Transverse colon (tissue), 4 donors: Measurements from ENCODE around the gene MRPS31. TPM values are rescaled to one million over a fixed set of nuclear protein-coding genes. Genes with fewer than 3 reads are reported as not detected.

Source experiments
- DNase-seq: peaks from one replicate; pipeline ENCODE4 v3.0.0-alpha.2; 2019
- H3K27ac ChIP-seq, 4 donors: fragments of 200-600 bp; sonication (generic); 2 replicates each; pipeline ENCODE4 v1.5.1; 2016 to 2018; ENCODE audit warnings: inconsistent platforms in 4 of 4
- H3K27me3 ChIP-seq: fragments of 200-600 bp; sonication (generic); 2 replicates; pipeline ENCODE4 v1.5.1; 2017; ENCODE audit warnings: inconsistent platforms
- H3K36me3 ChIP-seq, 4 donors: fragments of 200-600 bp; sonication (generic); 2 replicates each; pipeline ENCODE4 v1.5.1; 2017 to 2019; ENCODE audit warnings: inconsistent platforms in 4 of 4
- H3K4me1 ChIP-seq, 4 donors: fragments of 200-600 bp; sonication (generic); 2 replicates each; pipeline ENCODE4 v1.5.1; 2017 to 2020; ENCODE audit warnings: inconsistent platforms in 4 of 4
- H3K4me3 ChIP-seq, 4 donors: fragments of 200-600 bp; sonication (generic); 1 replicate in 1 of 4; 2 replicates in 3 of 4; pipeline versions ENCODE4 v1.5.1 to v1.6.1; 2017 to 2019; ENCODE audit warnings: inconsistent platforms in 4 of 4
- H3K9me3 ChIP-seq, 2 donors: fragments of 200-600 bp; sonication (generic); 2 replicates each; pipeline ENCODE4 v1.5.1; 2017 to 2019; ENCODE audit warnings: inconsistent platforms in 2 of 2
- CTCF ChIP-seq, 5 experiments: fragments of 200-600 bp in 3 of 5; fragments of 450-650 bp in 2 of 5; sonication (generic) in 3 of 5; IDR thresholded peaks; 1 replicate in 2 of 5; 2 replicates in 3 of 5; pipeline ENCODE4 v1.5.1; 2016 to 2017; ENCODE audit warnings: antibody characterized with exemption in 5 of 5, inconsistent platforms in 3 of 5, mild to moderate bottlenecking in 2 of 5, moderate library complexity in 1 of 5
- EP300 ChIP-seq: sonication (generic); formaldehyde crosslinking; IDR thresholded peaks from one replicate; pipeline ENCODE4 v1.6.1; 2017; ENCODE audit warnings: antibody characterized with exemption, low read depth
- POLR2A ChIP-seq: fragments of 450-650 bp; IDR thresholded peaks from one replicate; pipeline ENCODE4 v1.6.1; 2016; ENCODE audit warnings: antibody characterized with exemption, mild to moderate bottlenecking, moderate library complexity
- POLR2AphosphoS5 ChIP-seq, 3 donors: sonication (generic); formaldehyde crosslinking; IDR thresholded peaks; one replicate each; pipeline ENCODE4 v1.6.1; 2016; ENCODE audit warnings: antibody characterized with exemption in 3 of 3
- WGBS, 2 donors: methylation state at CpG; one replicate each; pipeline ENCODE4 v1.1.5; 2018; ENCODE audit warnings: low coverage in 1 of 2; 5-methylcytosine and 5-hydroxymethylcytosine counted together
- in situ Hi-C, 4 donors: fragments of 200-750 bp; cut with MboI; loops; one replicate each; pipeline versions ENCODE4 v1.15.0 to v1.15.1; 2017; ENCODE audit warnings: low sequenced_read_pairs in 3 of 4, low pct_ligation_motif_present in 1 of 4, low pct_unique_long_range_greater_than_20kb in 1 of 4
- intact Hi-C: fragments of 100-400 bp; cut with DNase I; formaldehyde crosslinking; loops from one replicate; pipeline ENCODE4 v1.15.1; 2023; ENCODE audit warnings: low total_unique reads
- total RNA-seq, 4 donors: library from RNA; depleted of rRNA; stranded (reverse); fragments of >200 nt; gene quantifications; one replicate each; pipeline ENCODE4 v1.1.0, GENCODE V29; 2016

The MRPS31 gene
- total RNA-seq, 4 donors from 2014 or later: 16.1 to 50.2 (median 25.0) TPM

DNA sequence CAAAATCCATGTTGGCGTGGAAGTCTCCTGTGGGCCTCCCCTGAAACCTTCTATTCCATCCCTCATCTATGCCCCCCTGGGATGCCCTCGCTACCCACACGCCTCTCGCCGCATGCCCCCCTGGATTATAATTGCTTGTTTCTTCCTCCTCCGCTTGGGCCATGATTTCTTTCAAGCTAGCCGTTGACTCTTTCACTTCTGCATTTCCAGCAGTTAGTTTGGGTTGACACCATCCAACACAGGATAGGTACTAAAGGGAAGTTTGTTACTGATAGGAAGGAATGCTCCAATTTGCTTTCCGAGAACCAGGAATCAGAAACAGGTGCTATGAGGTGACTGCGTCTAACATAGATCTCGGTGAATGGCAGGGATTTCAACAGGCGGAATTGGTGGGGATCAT is 10.7 kb upstream of the MRPS31 start:
- intact Hi-C loops: no loop called here
- in situ Hi-C loops: loop anchor here in 3 of 4 donors (25.0 kb wide), 3 partner anchors 206 to 456 kb away; partner anchors contain the start of gene WBP4 (in 1 of the 3)
- 86 to 93% methylated on average over 10 to 11 of the region's 11 CpGs for WGBS, 2 donors
- TF ChIP-seq POLR2A: no peak
- TF ChIP-seq EP300: no peak
- TF ChIP-seq POLR2AphosphoS5 (IDR thresholded peaks at IDR 0.05): no peak
- TF ChIP-seq CTCF (IDR thresholded peaks at IDR 0.05): no peak
- no peaks in the 10 kb centered on the region for H3K9me3 ChIP-seq
- no peak for DNase-seq
- H3K27me3 ChIP-seq: no peaks in the 10 kb centered on the region
- H3K36me3 ChIP-seq: no peaks in the 10 kb centered on the region
- no peak overlapping the region for H3K27ac ChIP-seq
- H3K4me3 ChIP-seq: no peak overlapping the region
- peaks cover 0 to 14% (median 0%) of the 10 kb centered on the region in 4 donors for H3K4me1 ChIP-seq

DNA sequence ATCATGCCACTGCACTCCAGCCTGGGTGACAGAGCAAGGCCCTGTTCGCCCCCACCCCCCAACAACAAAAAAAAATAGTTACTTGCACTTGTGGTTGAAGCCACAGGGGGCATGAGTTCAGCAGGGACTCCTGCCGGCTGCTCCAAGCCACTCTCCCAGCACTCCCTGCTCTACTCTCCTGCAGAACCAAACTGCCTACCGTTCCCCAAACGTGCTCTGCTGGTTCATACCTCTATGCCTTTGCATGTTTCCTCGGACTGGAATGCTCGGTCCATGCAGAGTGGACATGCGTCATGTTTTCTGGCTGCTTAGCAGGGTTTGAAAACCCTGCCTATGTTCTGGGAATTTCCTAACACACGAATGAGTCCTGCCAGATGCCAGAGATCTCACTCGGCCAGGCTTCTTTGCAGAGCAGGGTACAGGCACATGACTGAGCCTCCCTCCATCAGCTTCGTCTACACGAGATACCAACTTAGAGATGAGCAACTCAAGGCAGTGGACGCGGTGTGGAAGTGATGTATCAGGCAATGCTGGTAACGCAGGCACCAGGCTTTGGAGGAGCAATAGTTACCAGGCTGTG is 9.9 kb upstream of the MRPS31 start:
- DNase-seq: no peak
- in situ Hi-C loops: loop anchor here in 3 of 4 donors (25.0 kb wide), 3 partner anchors 206 to 456 kb away; partner anchors contain the start of gene WBP4 (in 1 of the 3)
- H3K27ac ChIP-seq: no peak overlapping the region
- H3K27me3 ChIP-seq: no peaks in the 10 kb centered on the region
- no peaks in the 10 kb centered on the region for H3K9me3 ChIP-seq
- intact Hi-C loops: no loop called here
- no peak for TF ChIP-seq CTCF (IDR thresholded peaks at IDR 0.05)
- no peak for TF ChIP-seq POLR2A
- no peak for TF ChIP-seq POLR2AphosphoS5 (IDR thresholded peaks at IDR 0.05)
- TF ChIP-seq EP300: no peak
- H3K4me3 ChIP-seq: no peak overlapping the region
- 79% methylated on average over 14 of the region's 14 CpGs; no CpG with 5 or more reads in 1 of the 2 donors for WGBS, 2 donors
- H3K36me3 ChIP-seq: no peaks in the 10 kb centered on the region
- peaks cover 0 to 14% (median 0%) of the 10 kb centered on the region in 4 donors for H3K4me1 ChIP-seq

DNA sequence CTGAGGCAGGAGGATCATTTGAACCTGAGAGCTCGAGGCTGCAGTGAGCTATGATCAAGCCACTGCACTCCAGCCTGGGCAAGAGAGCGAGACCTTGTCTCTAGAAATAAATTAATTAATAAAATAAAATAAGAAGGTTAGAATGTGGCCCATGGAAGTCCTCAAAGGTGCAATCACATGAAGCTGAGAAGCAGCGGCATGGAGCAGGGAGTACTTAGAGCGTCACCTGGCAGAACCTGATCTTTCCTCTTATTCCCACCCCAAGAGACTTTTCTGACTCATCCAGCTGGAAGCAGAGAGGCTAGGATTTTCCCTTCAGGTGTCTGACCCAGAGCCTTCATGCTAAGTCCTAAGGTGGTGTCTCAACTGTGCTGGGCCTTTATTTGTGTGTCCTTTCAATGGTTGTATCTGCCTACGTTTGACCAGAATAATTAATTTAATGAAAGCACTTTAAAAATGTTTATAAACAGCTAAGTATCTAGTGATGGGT is 8.9 kb upstream of the MRPS31 start:
- H3K9me3 ChIP-seq: no peaks in the 10 kb centered on the region
- in situ Hi-C loops (loop anchor here in 3 of 4 donors (25.0 kb wide), 3 partner anchors 207 to 457 kb away; partner anchors contain the start of gene WBP4 (in 1 of the 3)), intact Hi-C loops (loop anchor here (10.0 kb wide), 1 partner anchor 1095 kb away; no protein-coding TSS in a partner anchor)
- 82 to 95% methylated on average over 3 to 5 of the region's 5 CpGs for WGBS, 2 donors
- no peaks in the 10 kb centered on the region for H3K36me3 ChIP-seq
- no peak for DNase-seq
- H3K4me3 ChIP-seq: no peak overlapping the region
- H3K27me3 ChIP-seq: no peaks in the 10 kb centered on the region
- TF ChIP-seq POLR2A: no peak
- TF ChIP-seq CTCF (IDR thresholded peaks at IDR 0.05): no peak
- no peak for TF ChIP-seq EP300
- TF ChIP-seq POLR2AphosphoS5 (IDR thresholded peaks at IDR 0.05): no peak
- H3K4me1 ChIP-seq: peaks cover 0 to 14% (median 0%) of the 10 kb centered on the region in 4 donors
- H3K27ac ChIP-seq: no peak overlapping the region

DNA sequence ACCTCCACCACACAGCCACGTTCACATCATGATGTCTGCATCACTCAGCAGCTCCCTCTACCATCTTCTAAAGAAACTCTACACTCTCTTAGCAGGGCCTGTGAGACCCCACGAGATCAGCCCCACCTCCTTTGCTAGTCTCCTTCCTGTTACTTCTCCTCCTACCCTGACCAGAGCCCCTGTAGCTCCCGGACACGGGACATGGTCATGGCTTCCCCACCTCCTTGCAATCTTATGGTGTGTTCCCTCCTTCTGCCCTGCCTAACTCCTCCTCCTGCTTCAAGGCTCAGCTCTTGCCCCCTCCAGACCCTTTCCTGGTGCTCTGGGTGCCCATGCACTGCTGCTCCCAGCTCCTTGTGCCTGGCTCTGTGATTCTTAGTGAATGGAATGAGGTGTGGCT is 8.1 kb upstream of the MRPS31 start:
- no peaks in the 10 kb centered on the region for H3K36me3 ChIP-seq
- H3K4me1 ChIP-seq: peaks cover 0 to 14% (median 0%) of the 10 kb centered on the region in 4 donors
- H3K27ac ChIP-seq: no peak overlapping the region
- H3K9me3 ChIP-seq: no peaks in the 10 kb centered on the region
- no peaks in the 10 kb centered on the region for H3K27me3 ChIP-seq
- in situ Hi-C loops: loop anchor here in 3 of 4 donors (25.0 kb wide), 3 partner anchors 208 to 458 kb away; partner anchors contain the start of gene WBP4 (in 1 of the 3)
- no peak overlapping the region for H3K4me3 ChIP-seq
- 44 to 48% methylated on average over 4 of the region's 4 CpGs for WGBS, 2 donors
- intact Hi-C loops: loop anchor here (10.0 kb wide), 1 partner anchor 1094 kb away; no protein-coding TSS in a partner anchor
- no peak for TF ChIP-seq POLR2AphosphoS5 (IDR thresholded peaks at IDR 0.05)
- no peak for TF ChIP-seq EP300
- no peak for TF ChIP-seq CTCF (IDR thresholded peaks at IDR 0.05)
- TF ChIP-seq POLR2A: no peak
- no peak for DNase-seq
